ENCODE measurements around the gene NUTM2A.
A peak's percentile ranks its signal among the peaks of the same experiment; 100 is the strongest.
"Not testable (repeated sequence)": the region's sequence is repeated elsewhere in the genome, so short reads cannot be mapped to it uniquely, and the experiment has no call there.

NUTM2A gene

GRCh38 chr10:87225148-87225547, at the start of gene NUTM2A:
TSS of gene NUTM2A (plus strand) at chr10:87225448. CDS start at chr10:87225831, 383 bp downstream.
- not testable (repeated sequence) for DNase-seq

DNA sequence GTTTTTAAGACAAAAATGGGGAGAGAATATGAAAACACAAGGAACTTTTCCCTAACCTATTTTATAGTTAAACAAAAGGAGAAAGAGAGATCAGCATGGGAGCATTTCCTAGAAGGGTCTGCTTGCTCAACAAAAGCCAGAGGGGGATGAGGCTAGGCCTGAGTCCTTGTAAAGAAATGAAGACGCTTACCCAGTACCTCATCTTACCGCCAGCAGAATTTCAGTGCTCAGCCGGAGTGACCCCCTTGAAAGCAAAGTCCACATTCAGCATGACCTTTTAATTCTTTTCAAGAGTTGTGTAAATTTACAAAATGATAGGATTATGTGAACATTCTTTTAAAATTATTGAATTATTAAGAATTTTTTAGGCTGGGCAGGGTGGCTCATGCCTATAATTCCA, 47.7 kb upstream of the NUTM2A start:
- DNase-seq, result not testable (repeated sequence)

DNA sequence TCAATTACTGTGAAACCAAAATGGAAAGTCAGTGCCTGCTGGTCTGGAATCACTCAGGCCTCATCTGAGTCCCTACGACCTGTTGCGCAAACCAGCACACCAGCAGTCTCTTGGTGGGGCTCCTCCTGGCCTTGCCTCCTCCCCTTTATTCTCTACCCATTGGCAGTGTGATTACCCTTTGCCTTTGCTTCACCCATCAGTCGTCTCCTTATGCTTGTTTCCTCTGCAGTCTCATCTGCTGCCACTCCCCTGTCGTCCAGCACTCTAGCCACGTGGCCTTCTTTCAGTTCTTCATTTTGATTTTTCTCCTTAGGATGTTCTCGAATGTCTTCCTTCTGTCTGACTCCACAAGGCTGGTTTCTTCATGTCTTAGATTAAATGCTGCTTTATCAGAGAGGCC, 40.8 kb upstream of the NUTM2A start:
- not testable (repeated sequence) for DNase-seq

- DNase-seq, result not testable (repeated sequence)
Measured at GRCh38 chr10:87186016-87186415, 39.2 kb upstream of the NUTM2A start.

GRCh38 chr10:87187573-87187972, 37.7 kb upstream of the NUTM2A start:
- not testable (repeated sequence) for DNase-seq

GRCh38 chr10:87191841-87192240, 33.4 kb upstream of the NUTM2A start:
- not testable (repeated sequence) for DNase-seq

GRCh38 chr10:87200924-87201323, 24.3 kb upstream of the NUTM2A start:
- DNase-seq, result peak; percentile 4 to 24

GRCh38 chr10:87204801-87205200, 20.4 kb upstream of the NUTM2A start:
- not testable (repeated sequence) for DNase-seq

DNA sequence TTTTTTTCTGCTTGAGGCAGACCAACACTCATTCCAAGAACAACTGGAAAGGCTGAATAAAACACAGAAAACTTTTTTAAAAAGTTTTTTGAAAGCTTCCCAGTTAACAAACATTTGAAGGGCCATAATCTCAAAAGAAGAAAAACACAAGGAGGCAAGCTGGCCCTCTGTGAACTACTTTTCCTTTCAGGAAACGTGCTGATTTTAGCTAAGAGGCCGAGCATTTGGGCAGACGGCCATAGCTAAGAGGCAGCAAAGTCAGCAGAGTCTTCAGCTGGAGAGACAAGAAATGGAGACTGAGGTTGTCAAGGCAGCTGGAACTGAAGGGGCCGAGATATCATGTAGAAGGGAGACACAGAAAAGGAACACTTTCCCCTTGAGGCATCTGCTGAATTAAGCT, 18.3 kb upstream of the NUTM2A start:
- DNase-seq, result not testable (repeated sequence)

DNA sequence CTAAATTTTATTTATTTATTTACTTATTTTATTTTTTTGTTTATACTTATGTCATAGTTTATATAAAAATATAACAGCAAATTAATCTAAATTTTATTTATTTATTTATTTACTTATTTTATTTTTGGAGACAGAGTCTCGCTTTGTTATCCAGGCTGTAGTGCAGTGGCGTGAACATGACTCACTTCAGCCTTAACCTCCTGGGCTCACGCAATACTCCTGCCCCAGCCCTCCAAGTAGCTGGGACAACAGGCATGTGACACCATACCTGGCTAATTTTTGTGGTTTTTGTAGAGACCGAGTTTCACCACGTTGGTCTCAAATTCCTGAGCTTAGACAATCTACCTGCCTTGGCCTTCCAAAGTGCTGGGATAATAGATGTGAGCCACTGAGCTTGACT, 14.9 kb upstream of the NUTM2A start:
- DNase-seq, result not testable (repeated sequence)

DNA sequence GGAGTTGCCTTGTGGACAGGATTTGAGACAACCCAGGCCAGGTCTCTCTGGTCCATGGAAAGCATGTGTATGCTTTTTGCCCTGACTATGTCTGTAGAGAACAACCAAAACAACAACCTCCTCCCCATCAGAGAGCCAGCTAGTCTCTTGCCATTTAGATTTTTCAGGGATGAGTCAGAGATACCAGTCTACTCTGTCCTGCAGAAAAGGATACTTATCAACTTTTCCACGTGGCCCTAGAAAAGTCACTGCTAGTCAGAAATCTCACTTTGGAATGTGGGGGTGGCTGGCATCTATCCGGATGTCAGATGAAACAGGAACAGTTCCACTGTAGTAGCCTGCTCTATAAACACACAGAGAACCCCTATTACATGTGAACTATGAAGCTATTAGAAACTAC, 13.4 kb upstream of the NUTM2A start:
- DNase-seq, result not testable (repeated sequence)

GRCh38 chr10:87213150-87213765, 12.0 kb upstream of the NUTM2A start:
- not testable (repeated sequence) for DNase-seq

DNA sequence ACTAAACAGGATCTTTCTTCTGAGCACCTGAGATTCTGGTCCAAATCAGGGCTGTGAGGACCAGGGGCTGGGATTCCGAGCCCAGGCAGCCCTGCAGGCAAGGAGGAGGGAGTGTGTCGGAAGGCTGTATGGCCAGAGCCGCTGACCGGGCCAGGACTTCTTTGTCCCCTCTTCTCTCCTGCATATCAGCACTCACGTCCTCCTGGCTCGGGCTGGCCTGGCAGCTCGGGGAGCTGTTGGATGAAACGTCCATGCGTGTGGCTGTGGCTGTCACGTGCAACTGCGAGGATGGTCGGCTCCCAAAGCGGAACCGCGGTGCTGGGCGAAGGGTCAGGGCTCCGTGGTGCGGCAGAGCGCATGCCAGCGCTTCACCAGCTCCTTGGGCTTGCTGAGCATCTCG, 11.4 kb upstream of the NUTM2A start:
- DNase-seq, result not testable (repeated sequence)

GRCh38 chr10:87216120-87216519, 9.1 kb upstream of the NUTM2A start:
- DNase-seq, result not testable (repeated sequence)

GRCh38 chr10:87219370-87219769, 5.9 kb upstream of the NUTM2A start:
- DNase-seq, result not testable (repeated sequence)

DNA sequence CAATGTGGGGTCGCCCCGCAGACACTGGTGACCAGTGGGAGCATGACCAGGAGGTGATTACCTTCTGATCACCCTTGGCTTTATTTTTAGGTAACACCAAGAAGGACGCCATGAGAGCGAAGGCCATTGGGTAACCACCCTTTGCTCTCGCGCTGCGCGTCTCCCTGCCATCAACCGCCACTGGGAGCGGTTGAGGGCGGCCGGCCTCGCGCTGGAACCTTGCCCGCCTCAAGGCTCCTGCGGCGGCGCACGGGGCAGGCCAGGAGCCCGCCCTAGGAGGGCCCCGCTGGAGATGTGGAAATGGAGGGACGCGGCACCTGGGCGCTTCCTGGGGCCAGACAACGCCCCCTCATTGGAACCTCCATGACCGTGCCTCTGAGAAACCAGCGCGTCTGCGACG, 2.5 kb upstream of the NUTM2A start:
- not testable (repeated sequence) for DNase-seq

GRCh38 chr10:87228247-87228646, 3.0 kb downstream of the NUTM2A start:
- DNase-seq, result not testable (repeated sequence)

GRCh38 chr10:87229211-87229610, 4.0 kb downstream of the NUTM2A start:
- not testable (repeated sequence) for DNase-seq

DNA sequence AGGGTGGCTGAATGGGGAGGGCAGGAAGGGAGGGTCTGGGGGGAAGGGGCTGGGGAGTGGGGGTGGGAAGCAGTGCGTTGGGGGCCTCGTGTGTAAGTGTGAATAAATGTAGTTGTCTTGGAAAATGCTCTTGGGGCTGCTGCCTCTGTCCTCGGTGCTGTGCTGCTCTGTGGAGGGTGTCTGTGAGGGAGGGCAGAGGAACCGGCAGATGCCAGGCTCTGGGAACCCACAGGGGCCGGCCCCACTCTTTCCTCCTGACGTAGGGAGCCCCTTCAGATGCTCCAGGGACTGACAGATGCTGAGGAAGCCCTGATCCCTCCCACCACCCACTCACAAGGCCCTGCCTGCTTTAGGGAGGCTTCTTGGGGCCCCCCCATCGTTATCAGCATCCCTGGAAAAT, 9.6 kb downstream of the NUTM2A start:
- not testable (repeated sequence) for DNase-seq

- not testable (repeated sequence) for DNase-seq
Measured at GRCh38 chr10:87237244-87237643, 12.0 kb downstream of the NUTM2A start.

DNA sequence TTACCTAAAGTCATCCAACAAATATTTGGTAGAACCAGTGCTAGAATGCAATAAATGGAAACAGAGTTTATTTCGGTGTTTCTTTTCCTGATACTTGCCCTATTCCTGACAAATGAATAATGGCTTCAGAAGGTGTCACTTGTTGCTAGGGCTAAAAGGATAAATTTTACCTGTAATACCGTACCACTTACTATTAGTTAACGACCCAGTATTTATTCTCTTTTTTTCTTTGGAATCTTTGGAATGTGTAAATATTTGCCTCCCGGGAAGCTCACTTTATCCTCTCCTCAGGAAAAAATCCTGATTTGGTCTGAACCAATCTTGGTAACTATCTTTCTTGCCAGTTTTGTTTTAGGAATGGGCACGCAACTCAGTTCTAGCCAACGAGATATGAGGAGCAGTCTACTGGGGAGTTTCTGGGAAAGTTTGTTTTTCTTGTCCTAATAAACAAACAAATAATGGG, 14.1 kb downstream of the NUTM2A start:
- DNase-seq, result not testable (repeated sequence)

GRCh38 chr10:87242192-87242591, 16.9 kb downstream of the NUTM2A start:
- DNase-seq, result not testable (repeated sequence)

- not testable (repeated sequence) for DNase-seq
Measured at GRCh38 chr10:87247335-87247734, 22.1 kb downstream of the NUTM2A start.

DNA sequence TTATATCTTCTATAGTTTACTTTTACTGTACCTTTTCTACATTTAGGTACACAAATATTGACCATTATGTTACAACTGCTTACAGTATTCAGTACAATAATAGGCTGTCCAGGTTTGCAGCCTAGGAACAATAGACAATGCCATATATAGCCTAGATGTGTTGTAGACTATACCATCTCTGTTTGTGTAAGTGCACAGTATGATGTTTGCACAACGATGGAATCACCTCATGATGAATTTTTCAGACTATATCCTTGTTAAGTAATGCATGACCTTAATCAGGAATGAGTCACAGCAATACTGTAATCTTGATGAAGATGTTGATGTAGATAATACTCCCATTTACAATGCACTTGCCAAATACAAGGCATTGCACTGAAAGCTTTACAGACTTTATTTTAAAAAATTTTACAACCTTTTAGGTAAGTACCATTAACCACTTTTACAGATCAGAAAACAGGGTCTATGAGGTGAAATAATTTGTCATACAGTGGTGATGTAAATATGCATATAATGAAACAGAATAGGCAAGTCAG, 23.6 kb downstream of the NUTM2A start:
- DNase-seq, result not testable (repeated sequence)
